Activated CD4-positive, alpha-beta T cell treated with anti-CD3 and anti-CD28 coated beads for 48 hours (primary cell): ENCODE measurements around the gene GNG7.

Experiments
- DNase-seq: peaks from one replicate; pipeline ENCODE4 v3.0.0-alpha.2; 2020

GNG7 gene

DNA sequence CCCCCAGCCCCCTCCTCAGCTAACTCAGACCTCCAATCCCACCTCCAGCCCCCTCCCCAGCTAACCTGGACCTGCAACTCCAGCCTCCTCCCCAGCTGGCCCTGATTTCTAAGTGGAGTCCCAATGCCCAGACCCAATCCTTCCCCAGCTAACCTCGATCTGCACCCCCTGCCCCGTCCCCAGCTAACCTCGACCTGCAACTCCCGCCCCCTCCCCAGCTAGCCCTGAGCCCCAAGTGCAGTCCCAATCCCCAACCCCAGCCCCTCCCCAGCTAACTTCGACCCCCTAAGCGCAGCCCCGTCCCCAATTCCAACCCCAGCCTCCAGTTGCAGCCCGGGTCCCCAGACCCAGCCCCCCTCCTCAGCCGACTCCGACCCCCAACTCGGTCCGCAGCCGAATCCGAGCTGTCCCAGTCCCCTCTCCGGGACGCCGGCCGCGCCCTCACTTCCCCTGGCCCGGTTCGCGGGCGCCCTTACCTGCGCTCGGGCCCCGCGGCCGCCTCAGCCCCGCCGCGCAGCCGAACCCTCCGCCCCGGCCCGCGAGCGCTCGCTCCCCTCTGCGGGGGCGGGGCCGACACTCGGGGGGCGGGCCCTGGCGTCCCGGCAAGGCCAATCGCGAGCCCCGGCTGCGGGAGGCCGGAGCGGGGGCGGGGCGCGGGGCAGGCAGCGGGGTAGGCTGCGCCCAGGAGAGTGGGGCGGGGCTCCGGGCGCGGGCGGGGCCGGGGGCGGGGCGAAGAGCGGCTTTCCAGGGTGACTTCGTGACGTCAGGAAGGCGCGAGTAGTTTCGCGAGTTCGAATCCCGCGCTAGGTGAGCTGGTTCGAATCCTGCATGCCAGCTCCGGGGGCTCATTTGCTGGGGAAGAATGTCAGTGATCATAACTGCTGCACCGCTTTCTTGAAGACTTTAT is at the start of gene GNG7:
TSS of gene GNG7 (minus strand) at position 525 of the 907 bp plus-strand sequence. CDS start 182,006 bp downstream, outside the sequence.
- DNase-seq = peak; percentile 96

GRCh38 chr19:2751438-2751830 is 48.9 kb upstream of the GNG7 start:
- DNase-seq = no peak

DNA sequence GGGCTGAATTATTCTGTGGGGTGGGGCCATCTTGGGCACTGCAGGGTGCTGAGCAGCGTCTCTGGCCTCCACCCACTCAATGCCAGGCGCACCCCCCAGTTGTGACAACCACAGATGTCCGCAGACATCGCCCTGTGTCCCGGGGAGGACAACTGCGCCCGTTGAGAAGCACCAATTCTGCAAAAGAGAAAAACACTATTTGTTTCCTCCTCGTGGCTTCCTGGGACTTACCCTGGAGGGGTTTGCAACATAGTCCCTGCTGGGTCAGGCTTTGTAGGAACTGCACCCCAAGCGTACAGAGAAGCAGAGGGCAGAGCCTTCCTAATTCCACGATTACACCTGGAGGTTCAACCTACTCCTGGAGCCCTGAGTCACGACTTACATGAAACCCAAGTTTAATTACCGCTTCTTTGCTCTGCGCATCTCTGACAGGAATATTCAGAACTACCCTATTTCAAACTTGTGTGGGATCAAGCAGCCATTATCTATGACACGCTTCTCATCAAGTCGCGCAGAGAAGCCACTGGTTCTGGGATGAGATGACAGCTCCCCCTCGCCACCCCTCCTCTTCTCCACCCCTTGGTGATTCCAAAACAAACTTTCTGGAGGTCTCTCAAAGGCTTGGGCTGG is 48.4 kb upstream of the GNG7 start:
- no peak for DNase-seq

- DNase-seq = no peak
These were observed 44.9 kb upstream of the GNG7 start for GRCh38 chr19:2747349-2747748.

DNA sequence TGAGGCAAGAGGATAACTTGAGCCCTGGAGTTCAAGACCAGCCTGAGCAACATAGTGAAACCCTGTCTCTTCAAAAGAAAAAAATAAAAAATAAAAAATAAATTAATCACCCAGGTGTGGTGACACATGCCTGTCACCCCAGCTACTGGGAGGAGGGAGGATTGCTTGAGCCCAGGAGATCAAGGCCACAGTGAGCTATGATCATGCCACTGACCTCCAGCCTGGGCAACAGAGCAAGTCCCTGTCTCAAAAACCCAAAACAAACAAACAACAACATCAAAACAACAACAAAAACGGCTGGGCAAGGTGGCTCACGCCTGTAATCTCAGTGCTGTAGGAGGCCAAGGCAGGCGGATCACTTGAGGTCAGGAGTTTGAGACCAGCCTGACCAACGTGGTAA is 41.6 kb upstream of the GNG7 start:
- DNase-seq = no peak

GRCh38 chr19:2743099-2743498 is 40.6 kb upstream of the GNG7 start:
- no peak for DNase-seq

DNA sequence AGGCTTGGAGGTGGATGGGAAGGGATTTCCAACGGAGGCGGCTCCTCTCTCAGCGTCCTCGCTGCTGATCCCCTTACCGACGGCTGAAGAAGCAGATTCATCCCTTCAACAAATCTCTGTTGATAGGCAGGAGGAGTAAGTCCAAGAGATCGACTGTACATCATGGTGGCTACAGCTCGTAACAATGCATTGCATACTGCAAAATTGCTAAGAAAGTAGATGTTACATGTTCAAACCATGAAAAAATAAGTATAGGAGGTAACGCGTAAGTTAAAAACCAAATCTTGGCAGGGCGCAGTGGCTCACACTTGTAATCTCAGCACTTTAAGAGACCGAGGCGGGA is 37.8 kb upstream of the GNG7 start:
- DNase-seq = no peak

GRCh38 chr19:2739602-2740313 is 37.3 kb upstream of the GNG7 start, which contains the start of gene SLC39A3:
SLC39A3 (minus strand) TSS chr19:2740017; CDS start chr19:2737257, 2,760 bp downstream.
- peak; percentile 100 for DNase-seq

DNA sequence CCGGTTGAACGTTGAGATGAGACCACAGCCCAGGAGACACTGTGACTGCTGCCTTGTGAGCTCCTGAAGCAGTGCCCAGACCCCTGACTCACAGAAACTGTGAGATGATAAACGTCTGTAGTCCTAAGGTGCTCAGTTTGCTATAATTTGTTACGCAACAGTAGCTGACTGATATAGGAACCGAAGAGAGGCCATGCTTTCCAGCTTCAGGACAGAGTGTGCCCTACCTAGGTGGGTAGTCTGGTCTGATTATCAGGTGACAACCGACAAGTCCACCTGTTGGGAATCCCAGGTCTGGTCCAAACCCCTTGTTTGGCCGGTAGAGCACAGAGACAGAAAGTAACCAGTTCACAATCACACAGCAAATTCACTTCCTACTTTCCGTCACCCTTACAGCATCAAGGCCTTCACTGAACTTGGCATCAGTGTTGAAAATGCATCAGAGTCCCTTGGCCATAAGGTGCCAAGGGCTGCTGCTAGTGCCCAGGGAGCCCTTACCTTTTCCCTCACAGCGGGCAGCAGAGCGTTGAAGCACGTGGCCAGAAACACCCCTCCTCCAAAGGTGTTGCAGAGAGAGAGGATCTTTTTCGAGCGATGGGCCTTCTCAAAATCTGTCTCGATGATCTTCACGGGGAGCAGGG is 34.2 kb upstream of the GNG7 start:
- DNase-seq = no peak

DNA sequence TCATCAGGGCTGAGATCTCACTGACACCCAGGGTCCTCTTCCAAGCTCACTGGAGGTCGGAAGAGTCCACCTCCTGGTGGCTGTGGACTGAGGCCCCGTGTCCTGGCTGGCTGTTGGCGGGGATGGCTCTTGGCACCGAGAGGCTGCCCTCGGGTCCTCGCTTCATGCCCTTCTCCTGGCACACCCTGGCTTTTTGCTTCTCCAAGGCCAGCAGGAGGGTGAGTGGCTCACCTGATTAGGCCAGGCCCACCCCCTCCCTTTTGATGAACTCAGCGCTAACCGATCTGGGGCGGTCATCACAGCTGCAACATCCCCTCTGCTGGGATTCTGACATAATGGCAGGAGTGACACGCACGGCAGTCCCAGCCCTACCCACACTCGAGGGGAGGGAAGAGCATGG is 32.9 kb upstream of the GNG7 start:
- DNase-seq = no peak

DNA sequence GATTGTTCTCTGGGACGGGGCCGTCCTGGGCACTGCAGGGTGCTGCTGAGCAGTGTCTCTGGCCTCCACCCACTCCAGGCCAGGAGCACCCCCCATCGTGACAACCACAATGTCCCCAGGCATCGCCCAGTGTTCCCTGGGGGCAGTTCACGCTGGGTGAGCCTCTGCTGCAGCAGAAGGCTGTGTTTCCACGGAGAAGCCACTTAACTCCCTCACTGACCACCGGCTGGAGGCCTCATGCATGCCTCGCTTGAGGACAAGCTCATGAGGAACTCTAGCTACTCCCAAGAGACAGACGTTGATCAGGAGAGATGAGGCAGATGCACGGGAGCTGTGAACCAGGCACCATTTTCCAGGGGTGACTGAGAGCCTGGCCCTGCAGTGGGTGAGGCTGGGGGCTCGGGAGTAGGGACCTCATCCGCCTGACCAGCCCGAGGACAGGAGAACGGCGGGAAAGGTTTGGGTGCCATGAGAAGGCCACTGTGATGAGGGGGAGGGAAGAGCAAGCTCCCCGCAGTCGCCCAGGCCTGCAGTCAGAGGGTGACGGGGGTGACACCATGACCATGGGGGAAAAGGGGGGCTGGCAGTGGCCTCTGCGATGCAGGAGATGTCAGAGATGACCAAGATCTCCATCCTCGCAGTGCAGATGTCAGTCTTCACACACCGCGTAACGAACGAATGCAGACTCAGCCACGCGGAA is 32.2 kb upstream of the GNG7 start:
- no peak for DNase-seq

DNA sequence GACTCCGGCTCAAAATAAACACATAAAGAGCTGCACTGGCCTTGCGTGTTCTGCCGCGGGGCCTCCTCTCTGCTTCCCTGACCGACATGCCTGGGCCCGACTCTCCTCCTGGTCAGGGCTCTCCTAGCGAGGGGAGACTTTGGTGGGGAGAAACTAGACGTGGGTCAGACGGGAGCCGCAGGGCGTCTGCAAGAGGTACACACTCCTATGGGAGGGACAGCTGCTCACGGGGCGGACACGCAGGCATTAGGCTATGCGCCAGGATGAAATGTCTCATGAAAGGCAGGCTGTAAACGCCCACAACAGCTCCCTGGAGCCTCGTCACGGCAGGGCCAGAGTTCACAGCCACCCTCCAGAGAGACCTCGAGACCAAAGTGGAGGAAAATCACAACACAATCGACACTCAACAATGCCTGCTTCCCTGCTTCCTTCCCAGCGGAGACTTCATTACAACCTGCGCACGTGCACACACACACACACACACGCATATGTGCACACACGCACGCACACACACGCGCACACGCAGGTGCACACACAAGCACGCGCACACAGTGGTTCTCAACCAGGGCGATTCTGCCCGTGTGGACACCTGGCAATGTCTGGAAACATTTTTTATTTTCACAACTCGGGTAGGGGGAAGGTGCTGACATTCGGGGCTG is 31.6 kb upstream of the GNG7 start:
- DNase-seq = no peak

GRCh38 chr19:2732883-2733282 is 30.4 kb upstream of the GNG7 start:
- DNase-seq = no peak

DNA sequence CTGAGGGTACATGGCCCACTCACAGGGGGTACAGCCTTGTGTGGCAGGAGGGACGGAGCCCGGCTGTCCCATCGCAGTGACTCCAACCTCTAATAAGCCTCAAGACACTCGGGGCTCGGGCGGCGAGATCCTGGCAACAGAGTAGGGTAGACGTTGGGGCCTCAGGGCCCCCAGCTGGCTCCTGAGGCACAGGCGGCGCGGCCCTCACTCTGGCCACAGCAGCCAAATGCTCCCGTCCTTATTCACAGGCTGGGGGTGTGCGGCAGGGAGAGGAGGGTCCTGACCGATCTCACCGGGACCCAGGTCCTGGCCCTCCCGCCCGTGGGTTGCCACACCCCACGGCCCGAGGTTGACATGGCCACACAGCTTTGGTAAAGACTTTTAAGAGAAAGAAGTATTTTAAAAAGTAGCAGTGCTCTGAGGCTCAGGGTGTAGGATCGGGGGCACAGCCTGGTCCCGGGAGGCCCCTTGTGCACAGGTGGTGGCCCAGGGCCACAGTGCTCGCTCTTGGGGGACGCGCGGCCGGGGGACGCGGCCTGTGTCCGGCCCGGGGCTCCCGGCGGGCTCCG is 29.7 kb upstream of the GNG7 start:
- no peak for DNase-seq

DNA sequence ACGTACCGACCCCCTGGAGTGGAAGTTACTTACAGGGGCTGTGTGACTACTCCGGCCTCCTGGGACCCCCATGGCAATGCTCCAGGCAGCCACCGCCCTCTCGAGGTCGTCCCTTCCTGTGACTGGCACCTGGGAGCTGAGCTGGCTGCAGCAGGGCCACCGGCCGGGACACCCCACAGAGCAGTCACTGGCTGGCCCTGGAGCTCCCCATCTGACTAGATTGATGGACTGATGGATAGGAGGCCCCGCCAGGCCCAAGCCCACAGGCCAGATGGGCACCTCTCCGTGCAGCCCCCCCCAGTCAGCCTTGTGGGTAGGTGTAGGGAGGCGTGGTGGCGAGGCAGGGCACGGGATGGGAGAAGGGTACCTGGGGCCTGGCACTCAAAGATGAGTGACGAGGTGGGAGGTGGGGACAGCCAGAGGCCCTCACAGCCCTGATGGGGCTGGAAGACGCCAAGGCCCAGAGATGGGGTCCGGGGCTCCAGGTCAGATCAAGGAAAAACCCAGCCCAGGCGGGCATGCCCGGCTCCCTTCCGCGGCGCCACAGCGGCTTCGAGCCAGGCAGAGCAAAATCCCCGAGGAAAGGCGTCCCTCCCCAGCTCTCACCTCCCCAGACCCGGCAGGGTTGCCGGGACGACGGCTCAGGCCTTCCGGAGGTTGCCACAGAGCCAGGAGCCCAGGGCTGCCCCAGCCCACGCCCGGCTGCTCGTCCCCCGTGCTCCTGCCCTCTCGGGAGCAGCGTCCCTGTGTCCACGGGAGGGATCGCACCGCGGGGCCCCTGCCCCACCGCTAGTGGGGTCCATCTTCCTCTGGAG is 28.9 kb upstream of the GNG7 start:
- DNase-seq = no peak

- DNase-seq = no peak
These were observed 27.7 kb upstream of the GNG7 start for GRCh38 chr19:2729943-2730818.

DNA sequence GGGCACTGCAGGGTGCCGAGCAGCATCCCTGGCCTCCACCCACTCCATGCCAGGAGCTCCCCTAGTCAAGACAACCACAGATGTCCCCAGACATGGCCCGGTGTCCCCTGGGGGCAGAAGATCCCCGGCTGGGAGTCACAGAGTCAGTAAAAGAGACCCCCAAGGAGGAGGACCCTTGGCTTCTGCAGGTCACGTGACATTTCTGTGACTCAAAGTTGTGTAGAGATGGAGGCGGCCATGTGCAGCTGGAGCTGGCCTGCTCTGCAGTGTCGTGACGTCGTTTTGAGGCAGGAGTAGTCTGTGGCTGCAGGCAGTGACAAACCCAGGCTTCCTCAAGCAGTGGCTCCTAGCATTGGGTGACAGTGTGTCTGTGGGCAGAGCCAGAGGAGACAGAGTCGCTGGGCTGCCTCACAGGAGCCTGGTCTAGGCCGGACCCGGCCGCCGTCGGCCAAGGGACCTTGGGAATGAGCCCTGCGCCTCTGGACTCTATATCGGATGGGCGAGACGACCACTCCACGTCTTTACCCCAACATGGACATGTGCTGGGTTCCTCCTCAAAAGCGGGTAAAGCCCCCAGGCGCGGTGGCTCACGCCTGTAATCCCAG is 26.4 kb upstream of the GNG7 start:
- no peak for DNase-seq

DNA sequence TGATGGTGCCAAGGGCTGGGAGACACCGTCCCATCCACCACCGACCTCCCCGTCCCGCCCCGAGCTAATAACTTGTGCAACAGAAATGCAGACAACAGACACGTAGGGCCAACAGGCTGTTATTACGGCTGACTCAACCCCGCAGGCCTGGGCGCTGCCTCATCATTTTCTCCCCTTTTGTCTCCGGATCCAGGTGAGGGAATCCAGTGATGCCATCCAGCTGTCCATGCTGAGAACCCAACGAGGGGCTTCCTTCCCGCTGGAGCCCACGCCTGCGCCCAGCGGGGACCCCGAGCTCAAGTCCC is 25.1 kb upstream of the GNG7 start:
- no peak for DNase-seq

DNA sequence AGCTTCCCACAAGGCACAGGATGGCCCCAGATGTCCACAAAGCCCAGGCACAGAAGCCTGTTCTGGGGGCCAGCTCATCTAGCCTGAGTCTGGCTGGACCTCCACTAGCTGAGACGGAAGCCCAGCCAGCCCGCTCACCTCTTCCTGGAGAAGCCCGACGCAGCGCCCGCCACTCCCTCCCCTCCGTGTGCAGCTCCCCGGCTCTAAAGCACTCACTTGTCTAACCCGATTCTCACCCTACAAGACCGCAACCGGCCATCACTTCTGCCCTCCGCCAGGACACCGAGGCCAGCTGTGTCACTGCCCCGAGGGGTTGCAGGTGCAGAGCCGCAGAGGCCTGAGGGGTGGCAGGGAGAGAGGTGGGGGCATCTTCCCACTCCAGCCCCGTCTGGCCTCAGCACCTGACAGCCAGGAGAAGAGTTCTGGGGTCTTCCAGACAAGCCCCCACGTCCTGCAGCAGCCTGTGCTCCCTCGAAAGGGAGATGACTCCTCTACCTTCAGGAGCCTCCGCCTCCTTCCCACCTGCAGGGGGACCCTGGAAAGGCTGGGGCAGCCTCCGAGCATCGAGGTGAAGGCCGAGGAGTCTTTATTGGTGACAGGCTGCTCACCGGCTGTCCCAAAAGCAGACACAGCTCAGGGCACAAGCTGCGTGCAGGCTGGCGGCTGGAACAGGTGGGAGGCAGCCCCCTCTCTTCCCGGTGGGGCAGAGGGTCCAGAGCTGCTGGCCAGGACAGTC is 24.6 kb upstream of the GNG7 start:
- DNase-seq = no peak
